Neural crest cell (in vitro differentiated cells): ENCODE results near the gene AK5. TPM values are rescaled to one million over a fixed set of nuclear protein-coding genes. Genes with fewer than 3 reads are reported as not detected.

Source experiments
- DNase-seq: peaks from one replicate; pipeline ENCODE4 v3.0.0; 2021; ENCODE audit warnings: low read depth, mixed read lengths, low spot score
- H3K27ac Mint-ChIP-seq: one replicate; pipeline ENCODE4 v1.8.0; 2021; ENCODE audit warnings: mild to moderate bottlenecking, mixed read lengths; ENCODE audit not compliant: unreplicated experiment
- H3K27me3 Mint-ChIP-seq: 2 replicates; pipeline ENCODE4 v1.8.0; 2021; ENCODE audit warnings: low read depth, mild to moderate bottlenecking, mixed read lengths
- H3K36me3 Mint-ChIP-seq: 2 replicates; pipeline ENCODE4 v1.8.0; 2021; ENCODE audit warnings: low read depth, mild to moderate bottlenecking, mixed read lengths
- H3K4me1 Mint-ChIP-seq: 2 replicates; pipeline ENCODE4 v1.8.0; 2021; ENCODE audit warnings: mixed read lengths
- H3K4me3 Mint-ChIP-seq: one replicate; pipeline ENCODE4 v1.8.0; 2021; ENCODE audit warnings: mild to moderate bottlenecking, mixed read lengths
- H3K9me3 Mint-ChIP-seq: 2 replicates; pipeline ENCODE4 v1.8.0; 2021; ENCODE audit warnings: mixed read lengths
- CTCF ChIP-seq: fragments of 200-600 bp; sonication (generic); conservative IDR thresholded peaks from 2 replicates; pipeline ENCODE4 v1.5.0; 2021; ENCODE audit warnings: antibody characterized with exemption, mild to moderate bottlenecking
- total RNA-seq: library from RNA; stranded (reverse); gene quantifications from 2 replicates; pipeline ENCODE4 v1.2.1, GENCODE V29; 2021

Gene AK5
- total RNA-seq, 1 donor from 2014 or later = 1.1 TPM

DNA sequence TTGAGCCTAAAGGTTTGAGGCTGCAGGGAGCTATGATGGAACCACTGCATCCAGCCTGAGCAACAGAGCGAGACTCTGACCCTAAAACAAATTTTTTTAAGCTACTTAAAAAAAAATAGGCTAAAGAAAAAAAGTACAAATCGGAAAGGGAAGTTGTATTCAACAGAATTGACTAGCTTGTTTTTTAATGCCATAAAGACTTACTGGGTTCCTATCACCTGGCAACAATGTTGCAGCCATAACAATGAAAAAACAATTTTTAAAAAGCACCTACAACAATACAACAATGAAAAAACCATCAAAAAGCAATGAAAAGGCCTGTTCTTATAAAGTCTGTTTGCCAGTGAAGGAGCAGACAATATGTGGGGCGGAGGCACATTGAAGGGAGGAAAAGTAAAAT is 42.5 kb upstream of the AK5 start:
- Mint-ChIP-seq H3K27ac (no peak overlapping the region), H3K4me1 (no peaks in the 10 kb centered on the region), H3K4me3 (no peak overlapping the region), H3K27me3 (no peaks in the 10 kb centered on the region), H3K9me3 (peaks cover 3% of the 10 kb centered on the region), H3K36me3 (no peaks in the 10 kb centered on the region)
- no peak for DNase-seq
- no peak for TF ChIP-seq CTCF

DNA sequence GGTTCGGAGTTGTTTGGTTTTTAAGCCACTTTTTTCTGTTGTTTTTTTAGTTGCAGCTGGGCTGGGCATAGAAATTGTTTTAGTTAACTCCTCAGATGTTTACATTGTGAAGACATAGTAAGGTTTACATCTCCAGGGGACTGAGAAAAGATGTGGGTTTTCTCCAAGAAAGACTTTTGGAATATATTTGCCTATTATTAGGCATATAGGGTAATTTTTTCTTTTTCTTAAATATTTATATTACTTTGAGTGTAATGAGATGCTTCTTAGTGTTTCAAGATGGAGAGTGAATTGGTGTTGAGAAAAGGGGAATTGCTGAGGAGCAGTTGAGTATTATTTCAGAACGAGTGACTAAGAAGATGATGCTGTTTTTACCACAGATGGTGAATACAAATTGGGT is 36.0 kb upstream of the AK5 start:
- Mint-ChIP-seq H3K9me3 (peaks cover 15% of the 10 kb centered on the region), H3K36me3 (peaks cover 16% of the 10 kb centered on the region), H3K27me3 (no peaks in the 10 kb centered on the region), H3K4me3 (no peak overlapping the region), H3K4me1 (no peaks in the 10 kb centered on the region), H3K27ac (no peak overlapping the region)
- TF ChIP-seq CTCF = no peak
- no peak for DNase-seq

- Mint-ChIP-seq H3K9me3 (peaks cover 25% of the 10 kb centered on the region), H3K27me3 (no peaks in the 10 kb centered on the region), H3K4me3 (no peak overlapping the region)
Observed at GRCh38 chr1:77250126-77250525, 31.7 kb upstream of the AK5 start.

GRCh38 chr1:77253211-77253610 is 28.6 kb upstream of the AK5 start:
- Mint-ChIP-seq H3K27me3 (no peaks in the 10 kb centered on the region), H3K27ac (no peak overlapping the region), H3K4me3 (no peak overlapping the region), H3K4me1 (no peaks in the 10 kb centered on the region), H3K9me3 (peaks cover 28% of the 10 kb centered on the region), H3K36me3 (peaks cover 20% of the 10 kb centered on the region)
- DNase-seq = no peak
- no peak for TF ChIP-seq CTCF

More at GRCh38 chr1:77250126-77250525, 31.7 kb upstream of the AK5 start:
- TF ChIP-seq CTCF = no peak
- Mint-ChIP-seq H3K36me3 (peaks cover 26% of the 10 kb centered on the region), H3K27ac (no peak overlapping the region), H3K4me1 (no peaks in the 10 kb centered on the region)
- no peak for DNase-seq

DNA sequence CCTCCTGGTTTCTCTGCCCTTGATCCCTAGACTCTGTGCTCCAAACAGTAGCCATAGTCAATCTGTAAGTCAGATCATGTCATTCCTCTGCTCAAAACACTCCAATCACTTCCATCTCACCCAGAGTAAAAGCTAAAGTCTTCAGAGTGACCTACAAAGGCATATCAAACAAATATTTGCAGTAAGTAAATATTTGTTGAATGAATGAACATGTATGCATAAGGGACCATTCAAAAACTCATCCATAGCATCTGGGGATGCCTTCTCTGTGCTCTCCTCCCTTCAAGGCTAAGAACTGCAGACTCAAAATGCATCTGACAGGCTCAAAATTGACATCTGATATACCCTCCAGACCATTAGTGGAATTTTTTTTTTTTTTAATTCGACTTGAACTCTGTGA is 18.1 kb upstream of the AK5 start:
- H3K4me3 Mint-ChIP-seq = no peak overlapping the region
- H3K9me3 Mint-ChIP-seq = no peaks in the 10 kb centered on the region
- no peaks in the 10 kb centered on the region for H3K27me3 Mint-ChIP-seq
- DNase-seq = no peak
- H3K27ac Mint-ChIP-seq = no peak overlapping the region
- H3K36me3 Mint-ChIP-seq = no peaks in the 10 kb centered on the region
- H3K4me1 Mint-ChIP-seq = no peaks in the 10 kb centered on the region
- no peak for TF ChIP-seq CTCF

GRCh38 chr1:77265180-77265579 is 16.6 kb upstream of the AK5 start:
- Mint-ChIP-seq H3K27me3 (no peaks in the 10 kb centered on the region), H3K27ac (no peak overlapping the region), H3K36me3 (no peaks in the 10 kb centered on the region), H3K4me3 (no peak overlapping the region), H3K9me3 (no peaks in the 10 kb centered on the region), H3K4me1 (no peaks in the 10 kb centered on the region)
- no peak for TF ChIP-seq CTCF
- DNase-seq = no peak
